ENCODE measurements around the gene ZFR.

DNA sequence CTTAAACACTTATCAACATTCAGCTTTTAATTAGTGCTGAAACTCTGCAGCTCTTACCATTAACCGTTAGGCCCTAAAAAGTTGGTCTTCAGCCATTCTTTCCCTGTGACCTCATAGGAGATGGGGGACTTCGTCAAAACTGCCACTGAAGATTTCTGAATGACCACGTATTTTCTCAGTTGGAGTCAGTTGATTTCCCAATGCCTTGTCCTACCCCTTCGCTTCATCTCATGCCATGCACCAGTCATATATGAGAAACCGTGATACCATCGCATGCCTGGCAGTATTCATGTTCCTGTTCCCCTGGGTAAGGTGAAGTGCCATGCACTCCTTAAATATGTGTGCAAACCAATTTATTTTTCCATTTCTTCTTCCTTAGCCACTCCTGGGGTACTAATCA, 10.8 kb upstream of the ZFR start:
- TF ChIP-seq, protein P1, sequence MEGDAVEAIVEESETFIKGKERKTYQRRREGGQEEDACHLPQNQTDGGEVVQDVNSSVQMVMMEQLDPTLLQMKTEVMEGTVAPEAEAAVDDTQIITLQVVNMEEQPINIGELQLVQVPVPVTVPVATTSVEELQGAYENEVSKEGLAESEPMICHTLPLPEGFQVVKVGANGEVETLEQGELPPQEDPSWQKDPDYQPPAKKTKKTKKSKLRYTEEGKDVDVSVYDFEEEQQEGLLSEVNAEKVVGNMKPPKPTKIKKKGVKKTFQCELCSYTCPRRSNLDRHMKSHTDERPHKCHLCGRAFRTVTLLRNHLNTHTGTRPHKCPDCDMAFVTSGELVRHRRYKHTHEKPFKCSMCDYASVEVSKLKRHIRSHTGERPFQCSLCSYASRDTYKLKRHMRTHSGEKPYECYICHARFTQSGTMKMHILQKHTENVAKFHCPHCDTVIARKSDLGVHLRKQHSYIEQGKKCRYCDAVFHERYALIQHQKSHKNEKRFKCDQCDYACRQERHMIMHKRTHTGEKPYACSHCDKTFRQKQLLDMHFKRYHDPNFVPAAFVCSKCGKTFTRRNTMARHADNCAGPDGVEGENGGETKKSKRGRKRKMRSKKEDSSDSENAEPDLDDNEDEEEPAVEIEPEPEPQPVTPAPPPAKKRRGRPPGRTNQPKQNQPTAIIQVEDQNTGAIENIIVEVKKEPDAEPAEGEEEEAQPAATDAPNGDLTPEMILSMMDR (IDR thresholded peaks at IDR 0.05): no peak
- TF ChIP-seq EP300 (IDR thresholded peaks at IDR 0.05): no peak

Data from ovary (tissue), 3 donors.